RWPE1 (cell line): ENCODE data around the gene MPLKIP.
"Not testable (repeated sequence)": the region's sequence is repeated elsewhere in the genome, so short reads cannot be mapped to it uniquely, and the experiment has no call there.

ENCODE experiments used
- CTCF ChIA-PET: fragments of 350-600 bp; sonication (Branson Sonifier 250); formaldehyde crosslinking; extraction: SDS; loops from one replicate; lab custom pipeline; 2021; lab: Yijun Ruan, JAX
- POLR2A ChIA-PET: fragments of 400-600 bp; formaldehyde crosslinking; extraction: SDS; loops from one replicate; lab custom pipeline; 2020; ENCODE audit warnings: antibody characterized with exemption; ENCODE audit not compliant: low non-redundant PET; lab: Yijun Ruan, JAX
- DNase-seq: peaks from one replicate; pipeline ENCODE4 v3.0.0; 2012; ENCODE audit warnings: low spot score
- H3K27ac ChIP-seq: fragments of 450-650 bp; 2 replicates; pipeline ENCODE4 v1.5.1; 2017
- TF ChIP-seq, protein P1 (sequence below): fragments of 450-650 bp; conservative IDR thresholded peaks from 2 replicates; pipeline ENCODE4 v1.5.1; 2017; ENCODE audit warnings: low read depth, mild to moderate bottlenecking

The MPLKIP gene

GRCh38 chr7:40167291-40167690 lies 32.9 kb upstream of the MPLKIP start:
- POLR2A ChIA-PET: no interaction called here
- H3K27ac ChIP-seq: no peak overlapping the region
- TF ChIP-seq, protein P1, sequence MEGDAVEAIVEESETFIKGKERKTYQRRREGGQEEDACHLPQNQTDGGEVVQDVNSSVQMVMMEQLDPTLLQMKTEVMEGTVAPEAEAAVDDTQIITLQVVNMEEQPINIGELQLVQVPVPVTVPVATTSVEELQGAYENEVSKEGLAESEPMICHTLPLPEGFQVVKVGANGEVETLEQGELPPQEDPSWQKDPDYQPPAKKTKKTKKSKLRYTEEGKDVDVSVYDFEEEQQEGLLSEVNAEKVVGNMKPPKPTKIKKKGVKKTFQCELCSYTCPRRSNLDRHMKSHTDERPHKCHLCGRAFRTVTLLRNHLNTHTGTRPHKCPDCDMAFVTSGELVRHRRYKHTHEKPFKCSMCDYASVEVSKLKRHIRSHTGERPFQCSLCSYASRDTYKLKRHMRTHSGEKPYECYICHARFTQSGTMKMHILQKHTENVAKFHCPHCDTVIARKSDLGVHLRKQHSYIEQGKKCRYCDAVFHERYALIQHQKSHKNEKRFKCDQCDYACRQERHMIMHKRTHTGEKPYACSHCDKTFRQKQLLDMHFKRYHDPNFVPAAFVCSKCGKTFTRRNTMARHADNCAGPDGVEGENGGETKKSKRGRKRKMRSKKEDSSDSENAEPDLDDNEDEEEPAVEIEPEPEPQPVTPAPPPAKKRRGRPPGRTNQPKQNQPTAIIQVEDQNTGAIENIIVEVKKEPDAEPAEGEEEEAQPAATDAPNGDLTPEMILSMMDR: no peak
- DNase-seq: no peak
- CTCF ChIA-PET: no interaction called here

DNA sequence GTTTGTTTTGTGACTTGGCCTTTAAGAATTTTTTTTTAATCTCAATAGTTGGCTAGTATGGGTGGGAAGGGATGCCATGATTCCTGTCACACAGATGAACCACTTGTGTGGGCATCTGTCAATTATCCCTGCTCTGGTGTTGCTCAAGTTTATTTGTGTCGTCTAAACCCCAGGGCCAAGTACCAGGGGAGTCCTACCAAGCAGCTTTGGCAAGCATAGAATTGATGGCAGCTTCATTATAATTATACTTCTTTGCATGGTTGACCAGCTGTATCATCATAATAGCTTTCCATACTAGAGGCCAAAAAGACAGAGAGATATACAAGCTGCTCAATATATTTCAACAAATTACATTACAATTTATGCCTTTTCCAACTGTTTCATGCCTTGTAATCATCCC lies 30.8 kb upstream of the MPLKIP start:
- ChIA-PET POLR2A (no interaction called here), CTCF (no interaction called here)
- H3K27ac ChIP-seq: no peak overlapping the region
- DNase-seq: no peak
- TF ChIP-seq, protein P1: no peak

DNA sequence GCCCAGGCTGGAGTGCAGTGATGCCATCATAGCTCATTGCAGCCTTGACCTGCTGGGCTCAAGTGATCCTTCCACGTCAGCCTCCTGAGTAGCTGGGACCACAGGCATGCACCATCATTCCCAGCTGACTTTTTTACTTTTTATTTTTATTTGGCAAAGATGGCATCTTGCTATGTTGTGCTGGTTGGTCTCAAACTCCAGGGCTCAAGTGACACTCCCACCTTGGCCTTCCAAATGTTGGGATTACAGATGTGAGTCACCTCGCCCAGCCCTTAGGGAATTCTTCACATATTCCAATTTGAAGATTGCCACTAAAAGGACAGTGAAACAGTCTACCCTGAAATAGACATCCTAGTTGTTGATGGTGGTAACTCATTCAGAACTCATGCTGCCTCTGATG lies 28.1 kb upstream of the MPLKIP start:
- DNase-seq: no peak
- no peak overlapping the region for H3K27ac ChIP-seq
- ChIA-PET CTCF (no interaction called here), POLR2A (no interaction called here)
- TF ChIP-seq, protein P1: no peak

DNA sequence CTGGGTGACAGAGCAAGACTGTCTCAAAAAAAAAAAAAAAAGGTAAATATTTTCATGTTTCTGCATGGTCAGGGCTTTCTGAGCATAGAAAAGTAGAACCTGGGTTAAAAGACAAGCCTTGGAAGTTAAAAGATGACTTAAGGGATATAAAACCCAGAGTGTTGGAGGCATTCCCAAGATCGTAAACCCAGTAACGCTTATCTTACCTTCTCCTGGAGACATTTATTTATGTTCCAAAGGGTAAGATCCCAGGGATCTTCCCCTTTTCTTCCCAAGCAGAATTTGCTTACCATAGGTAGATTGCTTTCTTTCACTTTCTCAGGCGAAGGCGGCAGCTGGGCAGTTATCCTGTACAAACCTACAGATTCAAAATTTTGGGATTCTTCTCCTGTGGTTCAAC lies 22.6 kb upstream of the MPLKIP start:
- no peak for DNase-seq
- ChIA-PET POLR2A (no interaction called here), CTCF (no interaction called here)
- H3K27ac ChIP-seq: no peak overlapping the region
- TF ChIP-seq, protein P1: no peak

- POLR2A ChIA-PET: no interaction called here
- CTCF ChIA-PET: no interaction called here
- TF ChIP-seq, protein P1: no peak
- DNase-seq: no peak
- H3K27ac ChIP-seq: no peak overlapping the region
These were observed 17.1 kb upstream of the MPLKIP start for GRCh38 chr7:40151504-40151903.

- no peak for DNase-seq
- POLR2A ChIA-PET: no interaction called here
- H3K27ac ChIP-seq: no peak overlapping the region
- CTCF ChIA-PET: no interaction called here
- TF ChIP-seq, protein P1: no peak
These were observed 14.2 kb upstream of the MPLKIP start for GRCh38 chr7:40148671-40149070.

- DNase-seq, CTCF ChIA-PET, H3K27ac ChIP-seq, POLR2A ChIA-PET: not testable (repeated sequence)
These were observed 13.8 kb upstream of the MPLKIP start for GRCh38 chr7:40148247-40148580.
